Cardiac muscle cell (in vitro differentiated cells and primary cell): Measurements from ENCODE around the gene CD96. TPM values are rescaled to one million over a fixed set of nuclear protein-coding genes. Genes with fewer than 3 reads are reported as not detected.

Source experiments
- DNase-seq, 2 donors: peaks; one replicate each; pipeline versions ENCODE4 v3.0.0 to v3.0.0-alpha.2; 2010 to 2017; ENCODE audit warnings: low read depth in 1 of 2, low spot score in 1 of 2
- H3K27ac ChIP-seq: fragments of 200-600 bp; sonication (generic); 2 replicates; pipeline ENCODE4 v1.5.1; 2016
- H3K27me3 ChIP-seq: fragments of 200-600 bp; sonication (generic); 2 replicates; pipeline ENCODE4 v1.6.0; 2016; ENCODE audit warnings: control low read depth
- H3K36me3 ChIP-seq: fragments of 200-600 bp; sonication (generic); 2 replicates; pipeline ENCODE4 v1.5.1; 2016; ENCODE audit warnings: control low read depth
- H3K4me1 ChIP-seq: fragments of 200-600 bp; sonication (generic); 2 replicates; pipeline ENCODE4 v1.8.1; 2017; ENCODE audit warnings: low read depth, mild to moderate bottlenecking, mixed run types
- H3K4me3 ChIP-seq: fragments of 200-600 bp; sonication (generic); 2 replicates; pipeline ENCODE4 v1.5.1; 2016; ENCODE audit warnings: mild to moderate bottlenecking
- H3K9me3 ChIP-seq: fragments of 200-600 bp; sonication (generic); 2 replicates; pipeline ENCODE4 v1.5.1; 2017; ENCODE audit warnings: low read depth, mild to moderate bottlenecking, control low read depth
- polyA plus RNA-seq: library from polyadenylated mRNA; unstranded; fragments of >200 nt; fragmentation: Nextera tagmentation; extraction: Ambion mirVana; gene quantifications from 2 replicates; pipeline ENCODE4 v1.2.1, GENCODE V29; 2016
- total RNA-seq: library from RNA; depleted of rRNA; stranded (reverse); fragments of >200 nt; gene quantifications from 2 replicates; pipeline ENCODE4 v1.2.3, GENCODE V29; 2016
- TF ChIP-seq, protein P1 (sequence below): IDR thresholded peaks from 2 replicates; pipeline ENCODE4 v1.5.1; 2012; ENCODE audit warnings: low read depth, mild to moderate bottlenecking, low read length

The CD96 gene
- total and polyA plus RNA-seq, 2 experiments from 2014 or later, result not detected

DNA sequence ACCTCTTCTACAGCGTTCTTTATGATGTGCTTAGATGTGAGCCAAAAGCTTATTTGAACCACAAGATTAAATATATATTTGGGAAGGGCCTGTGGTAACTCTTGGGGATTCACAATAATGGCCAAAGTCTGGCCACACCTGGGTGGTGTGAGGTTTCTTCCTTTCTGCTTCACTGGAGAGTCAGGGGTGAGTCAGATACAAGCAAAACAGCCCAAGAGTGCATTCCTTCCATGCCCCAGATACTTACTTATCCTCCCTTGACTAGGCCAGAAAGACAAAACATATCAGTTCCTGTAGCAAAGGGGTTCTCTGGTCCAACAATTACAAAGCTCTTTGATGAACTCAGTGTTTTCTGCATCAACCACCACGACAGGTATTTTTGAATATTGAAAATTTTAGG is 52.2 kb downstream of the CD96 start:
- no peaks in the 10 kb centered on the region for H3K36me3 ChIP-seq
- H3K4me1 ChIP-seq, result no peaks in the 10 kb centered on the region
- H3K27ac ChIP-seq, result no peak overlapping the region
- TF ChIP-seq, protein P1, sequence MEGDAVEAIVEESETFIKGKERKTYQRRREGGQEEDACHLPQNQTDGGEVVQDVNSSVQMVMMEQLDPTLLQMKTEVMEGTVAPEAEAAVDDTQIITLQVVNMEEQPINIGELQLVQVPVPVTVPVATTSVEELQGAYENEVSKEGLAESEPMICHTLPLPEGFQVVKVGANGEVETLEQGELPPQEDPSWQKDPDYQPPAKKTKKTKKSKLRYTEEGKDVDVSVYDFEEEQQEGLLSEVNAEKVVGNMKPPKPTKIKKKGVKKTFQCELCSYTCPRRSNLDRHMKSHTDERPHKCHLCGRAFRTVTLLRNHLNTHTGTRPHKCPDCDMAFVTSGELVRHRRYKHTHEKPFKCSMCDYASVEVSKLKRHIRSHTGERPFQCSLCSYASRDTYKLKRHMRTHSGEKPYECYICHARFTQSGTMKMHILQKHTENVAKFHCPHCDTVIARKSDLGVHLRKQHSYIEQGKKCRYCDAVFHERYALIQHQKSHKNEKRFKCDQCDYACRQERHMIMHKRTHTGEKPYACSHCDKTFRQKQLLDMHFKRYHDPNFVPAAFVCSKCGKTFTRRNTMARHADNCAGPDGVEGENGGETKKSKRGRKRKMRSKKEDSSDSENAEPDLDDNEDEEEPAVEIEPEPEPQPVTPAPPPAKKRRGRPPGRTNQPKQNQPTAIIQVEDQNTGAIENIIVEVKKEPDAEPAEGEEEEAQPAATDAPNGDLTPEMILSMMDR, result no peak
- peak in 1 of 2 donors; percentile 23 for DNase-seq
- no peak overlapping the region for H3K4me3 ChIP-seq
- no peaks in the 10 kb centered on the region for H3K27me3 ChIP-seq
- no peaks in the 10 kb centered on the region for H3K9me3 ChIP-seq

DNA sequence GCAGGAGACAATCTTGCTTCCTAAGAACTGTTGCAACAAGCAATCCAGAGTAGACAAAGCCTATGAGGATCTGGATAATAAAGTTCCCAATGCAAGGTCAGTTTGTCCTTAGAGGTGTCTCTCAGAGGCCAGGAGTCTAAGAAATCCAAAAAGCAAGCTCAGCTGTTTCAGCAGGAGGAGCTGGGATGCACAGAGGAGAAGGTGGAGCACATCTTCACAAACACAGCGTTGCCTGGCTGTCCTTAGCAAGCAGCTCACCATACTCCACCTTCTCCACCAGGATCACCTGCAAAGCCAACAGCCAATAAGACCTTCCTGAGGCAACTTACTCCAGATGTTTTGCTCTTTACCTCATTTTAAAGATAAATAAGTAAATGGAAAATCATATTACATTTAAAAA is 52.8 kb downstream of the CD96 start:
- Histone ChIP-seq H3K27ac (no peak overlapping the region), H3K9me3 (no peaks in the 10 kb centered on the region), H3K27me3 (no peaks in the 10 kb centered on the region), H3K4me3 (no peak overlapping the region), H3K36me3 (no peaks in the 10 kb centered on the region), H3K4me1 (no peaks in the 10 kb centered on the region)
- DNase-seq, result no peak
- TF ChIP-seq, protein P1, result no peak

DNA sequence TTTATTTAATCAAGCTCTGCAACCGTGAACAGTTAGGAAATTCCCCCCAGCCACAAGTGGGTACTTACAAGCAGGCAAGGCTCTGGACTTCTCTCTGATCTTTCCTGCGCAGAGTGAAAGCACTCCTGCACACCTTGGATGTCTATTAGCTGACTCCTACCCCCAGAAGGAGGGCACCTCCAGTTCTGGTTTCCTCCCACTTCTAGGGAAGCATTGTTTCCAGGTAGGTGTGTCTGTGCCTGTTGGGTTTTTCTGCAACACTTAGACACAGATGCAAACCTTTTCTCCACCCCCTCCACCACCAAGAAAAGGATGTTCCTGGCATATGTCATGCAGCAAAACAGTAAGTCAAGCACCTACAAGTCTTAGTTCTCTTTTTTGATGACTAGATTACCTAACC is 53.2 kb downstream of the CD96 start, which contains the start of gene ZBED2:
ZBED2 (minus strand) TSS at position 115 of the 400 bp plus-strand sequence. CDS start 1,145 bp downstream, outside the sequence.
- DNase-seq, result no peak
- Histone ChIP-seq H3K9me3 (no peaks in the 10 kb centered on the region), H3K36me3 (no peaks in the 10 kb centered on the region), H3K27ac (no peak within 1 kb of the TSS), H3K4me3 (no peak within 1 kb of the TSS), H3K27me3 (no peaks in the 10 kb centered on the region), H3K4me1 (no peaks in the 10 kb centered on the region)
- TF ChIP-seq, protein P1, result no peak

DNA sequence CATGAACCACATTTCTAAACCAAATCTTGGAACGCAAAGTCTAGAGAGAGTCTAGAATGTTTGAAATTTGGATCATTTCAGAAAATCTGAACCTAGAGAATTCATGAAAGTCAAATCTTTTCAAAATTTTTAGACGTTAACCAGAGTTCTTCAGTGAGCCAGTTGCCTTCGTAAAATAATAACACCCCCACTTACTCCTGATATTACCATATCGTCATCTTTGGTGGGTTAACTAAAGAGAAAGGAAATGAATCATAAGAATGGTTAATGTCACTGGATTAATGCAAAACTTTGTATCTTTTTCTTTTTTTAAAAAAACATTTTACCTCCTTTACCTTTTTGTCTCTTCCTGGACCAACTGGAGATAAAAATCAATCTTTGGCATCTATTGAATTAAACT is 54.3 kb downstream of the CD96 start:
- Histone ChIP-seq H3K4me3 (no peak overlapping the region), H3K4me1 (no peaks in the 10 kb centered on the region), H3K36me3 (no peaks in the 10 kb centered on the region), H3K27me3 (no peaks in the 10 kb centered on the region), H3K27ac (no peak overlapping the region), H3K9me3 (no peaks in the 10 kb centered on the region)
- TF ChIP-seq, protein P1, result no peak
- DNase-seq, result no peak

DNA sequence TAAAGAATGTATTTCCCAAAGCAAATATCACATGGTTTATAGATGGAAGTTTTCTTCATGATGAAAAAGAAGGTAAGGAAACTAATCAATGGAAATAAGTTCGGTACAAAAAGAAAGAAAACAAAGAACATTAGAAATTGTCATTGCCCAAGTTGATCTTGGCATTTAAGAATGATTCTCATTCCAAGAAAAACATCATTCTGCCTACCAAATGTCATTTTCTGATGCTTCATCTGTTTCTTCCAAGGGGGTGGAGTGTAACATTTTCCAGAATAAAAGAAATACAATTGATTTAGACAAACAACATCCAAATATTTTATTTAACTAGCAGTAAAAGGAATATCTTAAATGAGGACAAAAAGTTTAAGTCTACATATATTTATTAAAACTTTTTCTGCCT is 56.1 kb downstream of the CD96 start:
- DNase-seq, result no peak
- Histone ChIP-seq H3K4me1 (no peaks in the 10 kb centered on the region), H3K9me3 (no peaks in the 10 kb centered on the region), H3K27ac (no peak overlapping the region), H3K27me3 (no peaks in the 10 kb centered on the region), H3K36me3 (no peaks in the 10 kb centered on the region), H3K4me3 (no peak overlapping the region)
- TF ChIP-seq, protein P1, result no peak

DNA sequence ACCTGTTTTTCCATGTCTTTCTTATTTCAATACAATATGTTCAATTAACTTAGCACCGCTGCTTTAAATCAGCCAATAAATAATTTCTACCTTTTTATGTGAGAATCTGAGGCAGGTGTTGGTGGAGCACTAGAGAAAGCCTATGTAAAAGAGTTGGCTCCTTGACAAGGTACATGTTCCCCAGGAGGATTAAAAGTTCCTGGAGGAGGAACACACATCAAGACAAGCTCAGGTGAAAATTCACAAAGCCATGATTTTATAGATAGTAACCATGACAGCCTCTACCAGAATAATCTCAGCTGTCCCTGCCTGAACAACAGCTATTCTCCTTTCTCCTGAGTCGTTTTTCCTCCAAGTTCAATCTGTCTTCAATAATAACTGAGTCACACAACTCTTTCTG is 56.6 kb downstream of the CD96 start:
- no peaks in the 10 kb centered on the region for H3K27me3 ChIP-seq
- no peak overlapping the region for H3K27ac ChIP-seq
- no peak for DNase-seq
- no peaks in the 10 kb centered on the region for H3K4me1 ChIP-seq
- no peak overlapping the region for H3K4me3 ChIP-seq
- no peaks in the 10 kb centered on the region for H3K9me3 ChIP-seq
- TF ChIP-seq, protein P1, result no peak
- H3K36me3 ChIP-seq, result no peaks in the 10 kb centered on the region
